Type B pancreatic cell (in vitro differentiated cells): ENCODE data around the gene NAA15. TPM values are rescaled to one million over a fixed set of nuclear protein-coding genes. Genes with fewer than 3 reads are reported as not detected.

Source experiments
- DNase-seq: peaks from one replicate; pipeline ENCODE4 v3.0.0; 2021; ENCODE audit warnings: mixed read lengths; ENCODE audit not compliant: unreplicated experiment; ENCODE audit errors: extremely low spot score
- H3K27ac Mint-ChIP-seq: 2 replicates; pipeline ENCODE4 v1.8.0; 2021; ENCODE audit warnings: mild to moderate bottlenecking, mixed read lengths
- H3K27me3 Mint-ChIP-seq: 2 replicates; pipeline ENCODE4 v1.8.0; 2021; ENCODE audit warnings: mixed read lengths
- H3K36me3 Mint-ChIP-seq: 2 replicates; pipeline ENCODE4 v1.8.0; 2021; ENCODE audit warnings: mixed read lengths
- H3K4me1 Mint-ChIP-seq: one replicate; pipeline ENCODE4 v1.8.0; 2021; ENCODE audit warnings: mixed read lengths; ENCODE audit not compliant: unreplicated experiment
- H3K4me3 Mint-ChIP-seq: 2 replicates; pipeline ENCODE4 v1.8.0; 2021; ENCODE audit warnings: mild to moderate bottlenecking, mixed read lengths
- H3K9me3 Mint-ChIP-seq: 2 replicates; pipeline ENCODE4 v1.8.0; 2021; ENCODE audit warnings: mixed read lengths
- total RNA-seq: library from RNA; stranded (reverse); gene quantifications from 2 replicates; pipeline ENCODE4 v1.2.1, GENCODE V29; 2021; ENCODE audit warnings: low replicate concordance
- TF ChIP-seq, protein P1 (sequence below): fragments of 200-600 bp; sonication (generic); conservative IDR thresholded peaks from 2 replicates; pipeline ENCODE4 v1.5.0; 2021; ENCODE audit warnings: antibody characterized with exemption, mild to moderate bottlenecking

The NAA15 gene
- total RNA-seq, 1 donor from 2014 or later, result 61.2 TPM

DNA sequence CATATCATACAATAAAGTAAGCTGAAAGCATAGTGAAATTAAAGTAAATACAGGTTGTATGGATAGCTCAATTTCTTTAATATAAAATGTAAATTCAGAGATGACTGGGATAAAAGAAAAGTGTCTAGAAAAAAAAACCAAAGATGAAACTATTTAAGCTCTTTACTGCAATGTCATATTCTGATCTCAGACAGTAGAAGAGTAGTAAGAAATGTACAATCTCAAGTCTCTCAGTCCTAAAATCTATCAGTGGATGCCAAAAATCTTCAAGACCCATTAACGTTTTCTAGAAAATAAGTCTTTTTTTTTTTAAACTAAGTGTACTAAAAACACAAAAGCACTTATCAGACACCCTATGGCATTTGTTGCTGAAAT, 35.1 kb upstream of the NAA15 start:
- TF ChIP-seq, protein P1, sequence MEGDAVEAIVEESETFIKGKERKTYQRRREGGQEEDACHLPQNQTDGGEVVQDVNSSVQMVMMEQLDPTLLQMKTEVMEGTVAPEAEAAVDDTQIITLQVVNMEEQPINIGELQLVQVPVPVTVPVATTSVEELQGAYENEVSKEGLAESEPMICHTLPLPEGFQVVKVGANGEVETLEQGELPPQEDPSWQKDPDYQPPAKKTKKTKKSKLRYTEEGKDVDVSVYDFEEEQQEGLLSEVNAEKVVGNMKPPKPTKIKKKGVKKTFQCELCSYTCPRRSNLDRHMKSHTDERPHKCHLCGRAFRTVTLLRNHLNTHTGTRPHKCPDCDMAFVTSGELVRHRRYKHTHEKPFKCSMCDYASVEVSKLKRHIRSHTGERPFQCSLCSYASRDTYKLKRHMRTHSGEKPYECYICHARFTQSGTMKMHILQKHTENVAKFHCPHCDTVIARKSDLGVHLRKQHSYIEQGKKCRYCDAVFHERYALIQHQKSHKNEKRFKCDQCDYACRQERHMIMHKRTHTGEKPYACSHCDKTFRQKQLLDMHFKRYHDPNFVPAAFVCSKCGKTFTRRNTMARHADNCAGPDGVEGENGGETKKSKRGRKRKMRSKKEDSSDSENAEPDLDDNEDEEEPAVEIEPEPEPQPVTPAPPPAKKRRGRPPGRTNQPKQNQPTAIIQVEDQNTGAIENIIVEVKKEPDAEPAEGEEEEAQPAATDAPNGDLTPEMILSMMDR, result no peak
- Mint-ChIP-seq H3K4me1 (peaks cover 13% of the 10 kb centered on the region), H3K27me3 (no peaks in the 10 kb centered on the region), H3K36me3 (no peaks in the 10 kb centered on the region), H3K4me3 (peak overlapping the region; percentile 81), H3K9me3 (no peaks in the 10 kb centered on the region), H3K27ac (peak overlapping the region; percentile 75)
- DNase-seq, result no peak

DNA sequence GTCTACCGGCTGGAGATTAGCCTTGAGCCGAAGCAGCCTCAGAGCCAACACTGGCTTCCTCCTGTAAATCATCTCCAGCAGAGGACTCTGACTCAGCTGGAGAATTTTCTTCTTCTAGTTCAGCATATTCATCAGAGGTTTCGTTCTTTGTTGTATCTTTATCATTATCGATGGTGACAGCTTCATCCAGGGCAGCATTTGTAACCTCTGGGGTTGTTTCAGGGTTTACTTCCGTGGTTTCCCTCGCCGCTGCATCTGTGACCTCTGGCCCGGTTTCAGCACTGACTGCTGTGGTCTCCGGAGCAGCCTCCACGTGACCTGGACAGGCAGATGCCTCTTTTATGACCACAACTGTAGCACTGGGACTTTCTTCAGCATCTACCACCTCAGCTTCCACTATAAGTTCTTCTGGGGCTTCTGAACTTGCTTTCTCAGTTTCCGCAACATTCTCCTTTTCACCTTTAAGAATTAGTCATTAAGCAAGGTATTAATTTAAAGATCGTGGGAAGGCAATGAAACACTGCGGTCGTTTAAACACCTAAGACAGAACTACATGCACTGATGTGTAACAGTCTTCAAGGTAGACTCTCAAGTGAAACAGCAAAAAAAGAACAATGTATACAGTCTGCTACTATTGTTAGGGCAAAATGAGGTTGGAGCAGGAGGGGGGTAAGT, 34.6 kb upstream of the NAA15 start:
- peak overlapping the region; percentile 81 for H3K4me3 Mint-ChIP-seq

DNA sequence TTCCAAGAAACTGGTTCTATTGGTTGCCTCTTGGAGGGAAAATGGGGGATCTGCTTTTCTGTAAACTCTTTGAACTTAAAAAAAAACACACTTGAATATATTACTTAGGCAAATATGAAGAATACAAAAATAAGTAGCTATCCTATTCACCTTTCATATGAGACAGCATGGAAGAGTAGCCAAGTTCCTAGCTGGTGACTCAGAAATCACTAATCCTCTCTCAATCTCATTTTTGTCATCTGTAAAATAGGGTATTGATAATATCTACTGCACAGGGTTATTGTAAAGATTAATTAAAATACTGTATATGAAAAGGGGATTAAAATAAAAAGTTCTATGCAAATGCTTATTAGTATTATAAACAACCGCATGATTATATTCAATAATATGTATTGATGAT, 34.0 kb upstream of the NAA15 start:
- no peaks in the 10 kb centered on the region for H3K36me3 Mint-ChIP-seq
- no peak for DNase-seq
- H3K9me3 Mint-ChIP-seq, result no peaks in the 10 kb centered on the region
- H3K4me3 Mint-ChIP-seq, result peak overlapping the region; percentile 81
- peaks cover 13% of the 10 kb centered on the region for H3K4me1 Mint-ChIP-seq
- H3K27me3 Mint-ChIP-seq, result no peaks in the 10 kb centered on the region
- no peak overlapping the region for H3K27ac Mint-ChIP-seq
- TF ChIP-seq, protein P1, result no peak

More for the DNA sequence above, 34.6 kb upstream of the NAA15 start:
- no peaks in the 10 kb centered on the region for H3K36me3 Mint-ChIP-seq
- TF ChIP-seq, protein P1, result no peak
- H3K9me3 Mint-ChIP-seq, result no peaks in the 10 kb centered on the region
- peaks cover 13% of the 10 kb centered on the region for H3K4me1 Mint-ChIP-seq
- peak overlapping the region; percentile 75 for H3K27ac Mint-ChIP-seq
- no peaks in the 10 kb centered on the region for H3K27me3 Mint-ChIP-seq
- no peak for DNase-seq

DNA sequence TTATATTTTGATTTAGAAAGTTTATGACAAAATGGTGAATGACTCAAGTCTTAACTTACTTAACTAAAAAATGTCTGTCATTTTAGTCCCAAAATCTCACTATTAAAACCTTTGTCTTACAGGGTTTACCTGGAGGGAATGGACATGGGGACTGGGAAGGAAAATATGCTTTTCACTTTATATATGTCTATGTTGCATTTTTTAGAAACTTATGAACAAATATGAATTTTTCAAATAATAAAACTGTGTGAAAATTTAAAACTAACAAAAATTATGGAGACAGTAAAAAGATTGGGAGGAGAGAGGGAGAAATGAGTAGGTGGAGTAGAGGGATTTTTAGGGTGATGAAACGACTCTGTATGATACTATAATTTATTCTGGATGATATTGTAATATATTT, 27.5 kb upstream of the NAA15 start:
- Mint-ChIP-seq H3K36me3 (no peaks in the 10 kb centered on the region), H3K9me3 (no peaks in the 10 kb centered on the region), H3K4me3 (no peak overlapping the region), H3K4me1 (peaks cover 2% of the 10 kb centered on the region), H3K27me3 (peaks cover 20% of the 10 kb centered on the region), H3K27ac (no peak overlapping the region)
- TF ChIP-seq, protein P1, result no peak
- no peak for DNase-seq

DNA sequence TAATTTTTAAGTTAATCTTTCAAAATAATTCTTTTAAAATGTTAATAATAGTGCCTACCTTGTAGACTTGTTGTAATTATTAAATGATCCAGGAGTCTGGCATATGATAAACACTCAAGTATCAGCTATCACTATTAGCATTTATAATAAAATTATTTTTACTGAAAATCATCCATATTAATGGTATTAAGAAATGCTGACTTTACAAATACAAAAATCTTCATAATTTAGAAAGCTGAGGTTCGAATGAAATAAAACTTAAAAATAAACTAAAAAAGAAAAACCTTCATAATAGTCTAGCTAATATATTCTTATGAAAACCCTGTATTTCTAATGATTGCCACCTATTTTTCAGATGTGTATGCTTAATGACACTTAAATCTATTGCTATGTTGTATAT, 26.5 kb upstream of the NAA15 start:
- Mint-ChIP-seq H3K27ac (no peak overlapping the region), H3K4me1 (peaks cover 10% of the 10 kb centered on the region), H3K36me3 (no peaks in the 10 kb centered on the region), H3K4me3 (no peak overlapping the region), H3K9me3 (no peaks in the 10 kb centered on the region), H3K27me3 (peaks cover 29% of the 10 kb centered on the region)
- DNase-seq, result no peak
- TF ChIP-seq, protein P1, result no peak

DNA sequence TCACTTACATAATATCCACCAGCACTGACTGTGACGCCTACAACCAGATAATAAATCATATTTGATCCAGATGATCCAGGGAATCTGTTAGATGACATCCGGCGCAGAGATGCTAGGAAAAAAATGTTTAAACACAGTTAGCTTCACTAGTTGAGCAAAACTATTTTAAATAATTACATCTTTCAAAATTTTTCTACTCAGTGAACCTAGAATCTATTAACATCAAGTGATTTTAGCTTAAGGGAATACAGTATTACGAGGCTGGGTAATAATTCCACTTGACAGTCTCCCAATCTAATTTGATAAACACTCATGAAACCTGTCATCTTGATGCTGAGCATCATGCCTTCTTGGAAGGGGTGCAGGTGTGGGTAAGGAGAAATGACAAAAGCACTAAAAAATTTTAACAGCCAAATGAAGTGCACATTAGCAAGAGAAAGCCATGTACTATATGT, 26.0 kb upstream of the NAA15 start:
- H3K27ac Mint-ChIP-seq, result no peak overlapping the region
- no peak for DNase-seq
- no peaks in the 10 kb centered on the region for H3K36me3 Mint-ChIP-seq
- no peaks in the 10 kb centered on the region for H3K9me3 Mint-ChIP-seq
- peaks cover 34% of the 10 kb centered on the region for H3K27me3 Mint-ChIP-seq
- TF ChIP-seq, protein P1, result no peak
- H3K4me3 Mint-ChIP-seq, result no peak overlapping the region
- peaks cover 13% of the 10 kb centered on the region for H3K4me1 Mint-ChIP-seq
